D721Med (cell line): ENCODE results near the gene GALNT14.

ENCODE experiments used
- DNase-seq: peaks from one replicate; pipeline ENCODE4 v3.0.0; 2011; ENCODE audit warnings: low spot score; ENCODE audit not compliant: insufficient read length
- FAIRE-seq: peaks from 2 replicates; lab custom pipeline; 2011; peaks lifted over from hg19 to GRCh38; lab: Jason Lieb, UNC
- TF ChIP-seq, protein P1 (sequence below): IDR thresholded peaks from 2 replicates; pipeline ENCODE4 v1.5.1; 2012; ENCODE audit warnings: mild to moderate bottlenecking, control low read depth; ENCODE audit not compliant: insufficient read depth; ENCODE audit errors: missing control alignments

GALNT14 gene

DNA sequence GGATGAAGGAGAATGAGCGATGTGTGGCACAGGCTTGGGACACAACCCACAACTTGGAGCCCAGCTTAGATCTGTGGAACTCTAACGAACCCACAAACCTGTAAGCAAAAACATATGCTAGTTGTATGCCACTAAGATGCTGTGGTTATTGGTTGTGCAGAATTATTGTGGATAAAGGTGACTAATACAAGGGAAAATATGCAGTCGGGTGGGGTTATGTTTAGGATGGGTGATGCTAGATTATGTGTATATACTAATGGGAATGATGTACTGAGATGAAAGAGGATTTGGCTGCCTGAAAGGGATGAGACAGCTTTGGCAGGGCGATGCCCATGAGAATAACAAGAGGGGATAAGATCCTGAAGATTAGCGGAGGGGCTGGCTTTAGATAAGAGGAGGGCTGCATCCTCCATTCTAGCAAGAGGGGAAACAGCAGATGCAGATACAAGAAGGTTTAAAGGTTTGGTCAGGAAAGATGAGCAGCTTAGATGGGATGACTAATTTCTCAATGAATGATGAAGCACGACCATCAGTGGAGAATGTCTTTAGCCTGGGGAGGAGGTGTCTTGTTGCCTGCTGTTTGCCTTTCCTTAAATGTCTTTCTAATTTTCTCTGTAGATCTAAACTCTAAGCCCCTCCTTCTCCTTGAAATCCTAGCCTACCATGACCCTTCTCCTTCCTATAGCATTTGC is 49.6 kb downstream of the GALNT14 start:
- DNase-seq (no peak), FAIRE-seq (peak; percentile 98)
- TF ChIP-seq, protein P1, sequence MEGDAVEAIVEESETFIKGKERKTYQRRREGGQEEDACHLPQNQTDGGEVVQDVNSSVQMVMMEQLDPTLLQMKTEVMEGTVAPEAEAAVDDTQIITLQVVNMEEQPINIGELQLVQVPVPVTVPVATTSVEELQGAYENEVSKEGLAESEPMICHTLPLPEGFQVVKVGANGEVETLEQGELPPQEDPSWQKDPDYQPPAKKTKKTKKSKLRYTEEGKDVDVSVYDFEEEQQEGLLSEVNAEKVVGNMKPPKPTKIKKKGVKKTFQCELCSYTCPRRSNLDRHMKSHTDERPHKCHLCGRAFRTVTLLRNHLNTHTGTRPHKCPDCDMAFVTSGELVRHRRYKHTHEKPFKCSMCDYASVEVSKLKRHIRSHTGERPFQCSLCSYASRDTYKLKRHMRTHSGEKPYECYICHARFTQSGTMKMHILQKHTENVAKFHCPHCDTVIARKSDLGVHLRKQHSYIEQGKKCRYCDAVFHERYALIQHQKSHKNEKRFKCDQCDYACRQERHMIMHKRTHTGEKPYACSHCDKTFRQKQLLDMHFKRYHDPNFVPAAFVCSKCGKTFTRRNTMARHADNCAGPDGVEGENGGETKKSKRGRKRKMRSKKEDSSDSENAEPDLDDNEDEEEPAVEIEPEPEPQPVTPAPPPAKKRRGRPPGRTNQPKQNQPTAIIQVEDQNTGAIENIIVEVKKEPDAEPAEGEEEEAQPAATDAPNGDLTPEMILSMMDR = no peak

DNA sequence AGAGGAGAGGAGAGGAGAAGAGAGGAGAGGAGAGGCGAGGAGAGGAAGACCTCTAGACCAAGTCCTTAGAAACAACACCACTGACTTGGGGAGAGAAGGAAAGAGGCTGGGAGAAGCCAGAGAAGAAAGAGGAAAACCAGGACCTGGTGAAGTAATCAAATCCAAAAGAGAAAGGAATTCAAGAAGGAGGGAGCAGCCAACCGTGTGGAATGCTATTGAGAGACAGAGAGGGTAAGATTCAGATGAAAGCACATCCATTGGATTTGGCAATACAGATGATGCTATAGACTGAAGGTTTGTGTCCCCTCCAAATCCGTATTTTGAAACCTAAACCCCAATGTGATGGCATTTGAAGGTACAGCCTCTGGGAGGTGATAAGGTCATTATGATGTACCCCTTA is 50.7 kb downstream of the GALNT14 start:
- TF ChIP-seq, protein P1 = no peak
- DNase-seq (no peak), FAIRE-seq (no peak)

DNA sequence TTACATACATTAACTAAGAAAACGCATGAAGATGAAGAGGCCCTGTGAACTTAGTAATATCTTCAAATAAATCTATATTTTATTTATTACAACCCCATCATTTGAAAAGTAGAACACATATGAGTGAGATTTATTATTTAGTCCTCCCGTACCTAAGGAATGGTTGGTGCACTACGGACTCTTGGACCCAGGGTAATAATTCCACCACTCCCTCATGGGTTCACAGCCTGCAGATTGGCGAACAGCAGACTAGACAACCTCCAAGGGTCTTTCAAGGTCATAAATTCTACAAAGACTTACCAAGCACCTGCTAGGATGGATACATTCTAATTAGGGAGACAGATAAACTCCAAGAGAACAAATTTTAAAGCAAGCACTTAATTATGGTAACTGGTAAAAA is 51.6 kb downstream of the GALNT14 start:
- DNase-seq (no peak), FAIRE-seq (no peak)
- TF ChIP-seq, protein P1 = no peak

DNA sequence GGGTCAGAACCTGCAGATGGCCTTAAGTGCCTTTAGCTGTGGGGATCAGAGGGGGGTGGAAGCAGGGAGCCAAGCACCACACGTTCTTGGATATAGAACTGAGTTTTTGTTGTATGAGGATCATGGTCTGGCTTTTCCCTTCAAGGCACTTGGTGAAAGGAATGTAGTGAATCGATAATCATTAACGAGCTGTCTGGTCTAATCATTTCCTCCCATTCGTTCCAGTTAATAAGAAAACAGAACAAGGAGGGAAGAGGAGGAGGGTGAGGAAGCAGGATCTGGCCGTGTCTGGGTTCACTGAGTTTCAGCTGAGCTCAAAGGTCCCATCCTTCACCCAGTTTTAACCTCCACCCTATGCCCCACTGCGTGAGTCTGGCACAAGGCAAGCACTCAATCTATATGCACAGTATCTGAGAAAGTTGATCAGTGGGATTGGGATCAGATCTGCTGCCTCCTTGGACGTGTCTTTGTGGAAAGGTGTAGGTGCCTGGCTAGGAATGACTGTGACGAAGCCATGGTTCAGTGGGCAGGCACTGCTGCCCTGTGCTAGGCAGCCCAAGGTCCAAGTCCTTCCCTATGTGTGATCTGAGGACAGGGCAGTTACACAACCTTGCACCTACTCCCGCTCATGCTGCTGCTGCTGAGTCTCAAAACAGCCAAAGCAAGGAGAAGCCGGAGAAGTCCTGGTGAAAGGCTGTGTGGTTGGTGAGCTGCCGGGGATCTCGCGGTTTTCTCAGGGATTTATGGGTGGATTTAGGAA is 54.8 kb downstream of the GALNT14 start:
- no peak for FAIRE-seq
- no peak for DNase-seq
- TF ChIP-seq, protein P1 = no peak

DNA sequence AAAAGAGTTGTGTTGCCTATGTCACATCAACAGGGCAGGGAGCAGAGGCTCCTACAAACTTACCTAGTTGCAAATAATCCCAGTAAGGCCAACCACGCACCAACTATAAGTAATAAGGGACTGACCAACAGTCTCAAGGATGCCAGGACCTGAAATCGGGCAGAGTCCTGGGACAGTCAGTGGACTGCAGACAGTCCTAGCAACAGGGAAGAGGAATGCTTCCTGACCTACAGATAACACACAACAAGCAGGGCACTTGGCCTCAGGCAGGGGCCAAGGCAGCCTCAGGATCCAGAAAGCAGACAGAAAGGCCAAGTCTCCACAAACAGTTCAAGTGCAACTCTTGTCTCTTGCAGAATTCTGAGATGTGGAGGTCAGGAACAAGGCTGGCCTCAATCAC is 56.2 kb downstream of the GALNT14 start:
- FAIRE-seq (no peak), DNase-seq (no peak)
- TF ChIP-seq, protein P1 = no peak

DNA sequence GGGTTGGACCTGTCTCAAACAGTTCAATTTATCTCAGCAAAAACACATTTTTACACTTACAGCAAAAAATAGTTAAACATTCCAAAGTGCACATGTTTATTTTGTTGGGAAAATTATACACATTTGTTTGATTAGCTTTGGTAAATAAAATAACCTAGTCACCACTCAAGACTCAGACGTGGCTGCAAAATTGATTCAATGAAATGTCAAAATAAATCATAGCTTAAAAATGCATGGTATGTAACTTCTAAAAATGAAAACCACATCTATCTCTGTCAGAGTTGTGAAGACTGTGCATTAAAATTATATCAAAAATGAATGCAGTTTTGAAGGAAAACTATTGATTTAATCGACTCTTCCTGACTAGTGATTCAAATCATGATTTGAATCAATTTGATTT is 56.7 kb downstream of the GALNT14 start:
- FAIRE-seq (no peak), DNase-seq (no peak)
- TF ChIP-seq, protein P1 = no peak

DNA sequence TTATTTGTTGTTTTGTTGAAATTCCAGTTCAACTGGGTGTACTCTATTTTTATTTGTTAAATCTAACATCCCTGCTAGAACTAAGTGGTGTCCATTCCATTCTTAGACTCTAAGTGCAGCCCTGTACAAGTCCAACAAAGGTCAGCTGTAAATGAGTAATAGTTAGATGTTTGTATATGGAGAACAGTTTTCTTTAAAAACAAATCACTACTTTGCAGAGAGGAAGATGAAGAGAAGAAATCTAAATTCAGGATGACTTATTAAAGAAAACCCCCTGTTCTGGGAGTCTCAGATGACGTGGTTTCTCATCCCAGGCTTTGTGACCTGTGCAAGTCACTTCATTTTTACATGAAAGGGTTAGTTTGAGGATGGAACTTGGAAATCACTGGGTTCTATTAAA is 57.9 kb downstream of the GALNT14 start:
- TF ChIP-seq, protein P1 = no peak
- DNase-seq = no peak
- FAIRE-seq = no peak
